GM12873 (cell line): ENCODE measurements around the gene TSHZ2.

Source experiments
- TF ChIP-seq, protein P1 (sequence below): IDR thresholded peaks from 2 replicates; pipeline ENCODE4 v1.5.1; 2012; ENCODE audit warnings: low read depth, mild to moderate bottlenecking, moderate library complexity, low read length, control low read depth; ENCODE audit not compliant: insufficient read depth; ENCODE audit errors: missing control alignments

Gene TSHZ2

DNA sequence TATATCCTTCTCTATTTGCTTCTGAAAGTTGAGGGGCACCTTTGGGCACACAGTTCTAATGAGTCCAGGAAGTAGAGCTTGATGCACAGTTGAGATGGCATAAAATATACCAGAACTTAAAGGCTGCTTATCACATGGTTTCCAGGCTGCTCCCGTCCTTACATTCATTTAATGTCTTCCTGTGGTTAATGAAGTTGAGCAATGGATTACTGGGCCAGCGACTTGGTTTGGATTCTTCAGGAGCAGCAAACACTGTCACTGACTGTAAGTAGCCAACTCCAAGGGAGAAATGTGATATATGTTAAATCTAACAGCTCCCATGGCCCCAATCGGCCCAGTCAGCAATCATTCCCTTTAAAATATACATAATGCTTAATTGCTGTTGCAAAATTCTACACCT is 9.0 kb upstream of the TSHZ2 start:
- TF ChIP-seq, protein P1, sequence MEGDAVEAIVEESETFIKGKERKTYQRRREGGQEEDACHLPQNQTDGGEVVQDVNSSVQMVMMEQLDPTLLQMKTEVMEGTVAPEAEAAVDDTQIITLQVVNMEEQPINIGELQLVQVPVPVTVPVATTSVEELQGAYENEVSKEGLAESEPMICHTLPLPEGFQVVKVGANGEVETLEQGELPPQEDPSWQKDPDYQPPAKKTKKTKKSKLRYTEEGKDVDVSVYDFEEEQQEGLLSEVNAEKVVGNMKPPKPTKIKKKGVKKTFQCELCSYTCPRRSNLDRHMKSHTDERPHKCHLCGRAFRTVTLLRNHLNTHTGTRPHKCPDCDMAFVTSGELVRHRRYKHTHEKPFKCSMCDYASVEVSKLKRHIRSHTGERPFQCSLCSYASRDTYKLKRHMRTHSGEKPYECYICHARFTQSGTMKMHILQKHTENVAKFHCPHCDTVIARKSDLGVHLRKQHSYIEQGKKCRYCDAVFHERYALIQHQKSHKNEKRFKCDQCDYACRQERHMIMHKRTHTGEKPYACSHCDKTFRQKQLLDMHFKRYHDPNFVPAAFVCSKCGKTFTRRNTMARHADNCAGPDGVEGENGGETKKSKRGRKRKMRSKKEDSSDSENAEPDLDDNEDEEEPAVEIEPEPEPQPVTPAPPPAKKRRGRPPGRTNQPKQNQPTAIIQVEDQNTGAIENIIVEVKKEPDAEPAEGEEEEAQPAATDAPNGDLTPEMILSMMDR = no peak

DNA sequence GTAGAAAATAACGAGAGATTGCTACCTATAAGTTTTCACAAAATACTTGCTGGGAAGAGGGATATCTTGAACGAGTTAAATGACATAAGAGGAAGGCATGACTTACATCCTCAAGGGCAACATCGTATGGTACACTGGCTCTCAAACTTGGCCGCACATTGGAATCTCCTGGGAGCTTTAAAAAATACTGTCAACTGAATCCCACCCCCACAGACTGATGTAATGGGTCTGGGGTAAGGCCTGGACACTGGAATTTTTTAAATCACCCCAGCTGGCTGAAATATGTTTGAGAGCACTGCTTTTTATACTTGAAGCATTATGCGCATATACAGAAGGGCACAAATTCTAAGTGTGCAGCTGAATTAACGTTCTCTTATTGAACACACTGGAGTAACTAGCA is 8.0 kb upstream of the TSHZ2 start:
- TF ChIP-seq, protein P1 = no peak

DNA sequence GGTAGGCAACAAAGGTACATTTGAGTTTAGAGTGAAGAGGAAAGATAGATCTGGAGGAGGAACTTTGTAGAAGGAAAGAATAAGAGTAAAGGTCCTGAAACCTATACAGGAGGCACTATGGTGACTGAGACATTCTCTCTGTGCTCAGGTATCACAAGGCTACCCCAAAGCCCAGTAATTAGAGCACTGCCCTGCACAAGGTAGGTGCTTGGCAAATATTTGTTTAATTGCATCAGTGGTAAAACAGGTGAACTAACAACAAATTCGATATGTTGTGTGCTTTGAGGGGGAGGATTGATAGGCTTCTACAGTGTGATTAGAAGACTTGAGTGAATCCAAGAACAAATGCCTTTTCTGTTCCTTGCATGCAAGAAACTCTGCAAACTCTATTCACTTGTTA is 6.8 kb upstream of the TSHZ2 start:
- TF ChIP-seq, protein P1 = no peak

DNA sequence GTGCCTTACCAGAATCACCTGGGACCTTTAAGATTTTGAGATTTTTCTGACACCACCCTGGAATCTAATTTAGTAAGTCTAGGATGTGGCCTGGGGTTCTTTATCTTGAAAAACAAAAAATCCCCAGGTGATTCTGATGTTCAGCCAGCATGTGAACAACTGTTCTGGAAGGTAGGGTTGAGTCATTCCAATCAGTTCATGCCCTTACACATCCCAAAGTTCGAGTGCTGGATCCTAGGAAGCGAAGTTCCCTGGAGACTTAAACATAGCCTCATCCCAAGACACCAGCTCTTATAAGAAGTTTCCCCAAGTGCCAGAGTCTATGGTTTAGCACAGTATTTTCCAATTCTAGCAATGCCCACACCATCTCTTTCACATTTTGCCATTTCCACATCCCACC is 6.3 kb upstream of the TSHZ2 start:
- TF ChIP-seq, protein P1 = no peak

DNA sequence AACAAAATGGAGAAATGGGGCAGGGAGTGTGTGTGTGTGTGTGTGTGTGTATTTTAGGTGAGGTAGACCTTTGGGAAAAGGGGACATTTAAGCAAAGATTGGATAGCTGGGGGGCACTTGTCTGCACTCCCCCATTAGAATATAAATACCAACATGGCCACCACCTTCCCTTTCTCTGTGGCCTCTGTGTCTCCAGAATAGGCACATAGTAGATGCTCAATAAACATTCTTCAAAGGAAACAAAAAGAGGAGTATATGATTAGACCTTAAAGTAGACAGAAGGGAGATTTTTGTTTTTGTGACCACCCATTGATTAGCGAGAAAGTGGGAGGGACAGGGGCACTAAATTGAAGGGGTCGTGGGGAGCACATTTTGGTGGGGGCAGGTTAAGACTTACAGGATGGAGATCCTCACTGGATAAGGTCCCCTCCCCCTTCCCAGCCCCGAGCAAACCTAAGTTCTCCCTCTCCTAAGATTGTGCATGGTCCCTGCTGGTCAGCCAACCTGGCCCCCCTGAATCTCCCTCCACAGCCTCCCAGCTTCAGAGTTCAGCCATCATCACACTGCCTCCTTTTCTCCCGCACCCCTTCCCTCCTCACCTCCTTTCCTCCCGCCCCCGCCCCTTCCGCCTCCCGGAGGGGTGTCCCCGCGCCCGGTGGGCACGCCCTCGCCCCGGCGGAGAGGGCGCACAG is 514 bp upstream of the TSHZ2 start:
- TF ChIP-seq, protein P1 = no peak

DNA sequence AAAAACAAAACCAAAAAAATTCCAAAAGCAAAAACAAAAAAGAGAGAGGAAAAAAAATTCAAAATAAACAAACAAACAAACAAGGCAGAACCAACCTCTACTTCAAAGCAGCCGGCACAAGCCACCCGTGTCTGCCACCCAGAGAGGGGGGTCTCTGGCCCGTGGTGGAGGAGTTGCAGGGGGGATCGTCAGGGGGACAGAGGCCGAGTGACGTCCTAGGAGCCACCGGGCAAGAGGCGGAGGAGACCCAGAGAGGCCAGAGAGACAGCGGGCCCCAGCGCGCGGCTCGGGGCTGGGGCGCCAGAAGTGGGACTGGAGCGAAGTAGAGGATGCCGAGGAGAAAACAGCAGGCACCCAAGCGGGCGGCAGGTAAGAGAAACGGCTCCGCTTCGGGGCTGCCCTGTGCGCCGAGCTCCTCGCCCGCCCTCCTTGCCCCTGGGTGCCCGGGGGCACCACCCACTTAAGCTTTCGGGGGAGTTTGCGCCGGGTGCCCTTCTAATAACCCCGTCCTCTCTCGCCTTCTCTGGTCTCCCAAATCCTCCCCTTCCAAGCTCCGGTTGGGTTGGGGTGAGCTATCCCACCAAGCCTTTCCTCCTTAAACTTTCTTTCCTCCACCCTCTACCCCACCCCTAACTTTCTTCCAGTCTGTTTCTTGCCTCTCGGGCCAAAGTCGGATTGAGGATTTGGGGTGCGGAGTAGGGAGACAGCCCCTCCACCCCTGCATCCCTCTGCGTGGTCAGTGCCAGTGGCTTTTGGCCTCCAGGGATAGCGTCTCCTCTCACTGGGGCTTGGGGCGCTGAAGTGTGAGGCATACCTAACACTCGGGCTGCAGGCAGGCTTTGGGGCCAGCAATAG is 1.0 kb downstream of the TSHZ2 start:
- TF ChIP-seq, protein P1 = no peak

DNA sequence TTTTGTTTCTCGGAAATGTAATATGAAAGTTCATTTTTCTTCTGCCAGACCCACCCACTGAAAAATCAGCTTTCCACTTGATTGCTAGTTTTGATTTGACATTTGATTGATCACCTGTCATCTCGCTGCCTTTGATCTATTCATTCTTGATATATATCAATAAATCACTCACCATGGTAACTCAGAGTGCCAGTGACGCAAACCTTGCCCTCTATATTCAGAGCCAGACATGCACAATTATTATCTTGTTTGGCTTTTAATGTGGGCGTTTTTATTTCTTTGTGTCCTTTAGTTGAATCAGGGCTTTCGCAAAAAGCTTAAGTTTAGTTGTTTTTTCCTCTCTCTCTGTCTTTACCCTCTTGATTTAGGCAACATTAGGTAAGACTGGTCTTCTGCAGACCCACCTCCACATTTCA is 2.0 kb downstream of the TSHZ2 start:
- TF ChIP-seq, protein P1 = no peak
